K562 (cell line): ENCODE data around the gene ZRANB1.

Experiments used
- BCOR ChIP-seq: fragments of 450-650 bp; IDR thresholded peaks from 2 replicates; pipeline ENCODE4 v1.6.1; 2016
- EP300 ChIP-seq: IDR thresholded peaks from 2 replicates; pipeline ENCODE4 v1.6.1; 2012; ENCODE audit warnings: low read length, improper control_type of control experiment
- KDM1A ChIP-seq, 2 experiments: fragments of 450-650 bp; IDR thresholded peaks; 2 replicates each; pipeline ENCODE4 v1.6.1; 2016; ENCODE audit warnings: mild to moderate bottlenecking in 2 of 2
- NR4A1 ChIP-seq, 2 experiments: fragments of 250-450 bp in 1 of 2; fragments of 450-650 bp in 1 of 2; sonication (Bioruptor Pico) in 1 of 2; IDR thresholded peaks; 2 replicates each; pipeline versions ENCODE4 v1.4.0 to v1.6.1; 2016 to 2020; ENCODE audit warnings: mild to moderate bottlenecking in 2 of 2, missing compliant biosample characterization in 1 of 2, missing genetic modification characterization in 1 of 2, moderate library complexity in 1 of 2
- PRPF4 ChIP-seq: fragments of 200-400 bp; formaldehyde crosslinking; IDR thresholded peaks from one replicate; pipeline ENCODE4 v1.6.1; 2017; ENCODE audit warnings: low read length, low read depth, mild to moderate bottlenecking; ENCODE audit not compliant: insufficient read depth, poor library complexity, severe bottlenecking
- SMARCB1 ChIP-seq: IDR thresholded peaks from 2 replicates; pipeline ENCODE4 v1.6.1; 2011; ENCODE audit warnings: improper control_type of control experiment, low read depth; ENCODE audit not compliant: insufficient read length
- TAF15 ChIP-seq: fragments of 200-400 bp; formaldehyde crosslinking; IDR thresholded peaks from 2 replicates; pipeline ENCODE4 v1.6.1; 2017; ENCODE audit warnings: mild to moderate bottlenecking, low read depth, low read length, moderate library complexity
- ZNF707 ChIP-seq: fragments of 250-450 bp; sonication (Bioruptor Pico); conservative IDR thresholded peaks from 2 replicates; pipeline ENCODE4 v1.8.0; 2022; ENCODE audit warnings: inconsistent platforms, mild to moderate bottlenecking, moderate library complexity
- TF ChIP-seq, protein P1 (sequence below), 3 experiments: IDR thresholded peaks in 2 of 3; conservative IDR thresholded peaks in 1 of 3; 2 replicates each; pipeline ENCODE4 v1.5.1; 2011 to 2012; ENCODE audit warnings: low read length in 3 of 3, mild to moderate bottlenecking in 3 of 3, control low read depth in 2 of 3, improper control_type of control experiment in 1 of 3, inconsistent platforms in 1 of 3, low read depth in 1 of 3, mixed read lengths in 1 of 3, moderate library complexity in 1 of 3; ENCODE audit not compliant: insufficient read depth in 2 of 3
- TF ChIP-seq, protein P2 (sequence below): fragments of 250-450 bp; sonication (Bioruptor Pico); IDR thresholded peaks from 2 replicates; pipeline ENCODE4 v1.4.0; 2020; ENCODE audit warnings: mild to moderate bottlenecking

DNA sequence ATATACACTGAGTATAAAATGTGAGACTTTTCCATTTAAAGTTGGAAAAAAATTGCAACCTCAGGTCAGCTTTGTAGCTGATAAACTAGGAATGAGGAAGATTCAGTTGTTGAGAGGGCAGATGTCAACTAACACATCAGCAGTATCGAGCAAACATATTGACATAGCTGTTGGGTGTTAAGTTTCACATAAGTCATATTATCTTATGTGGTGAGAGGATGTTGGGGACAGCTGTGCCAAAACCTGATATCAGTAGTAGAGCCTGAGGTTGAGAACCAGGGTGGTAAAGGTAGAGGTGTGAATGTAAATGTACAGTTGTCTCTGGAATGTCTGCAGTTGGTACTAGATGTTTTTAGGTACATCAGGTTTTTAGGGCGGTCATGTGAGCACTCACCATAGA lies 5.0 kb downstream of the ZRANB1 start:
- no peak for TF ChIP-seq ZNF707
- no peak for TF ChIP-seq BCOR
- TF ChIP-seq, protein P1, sequence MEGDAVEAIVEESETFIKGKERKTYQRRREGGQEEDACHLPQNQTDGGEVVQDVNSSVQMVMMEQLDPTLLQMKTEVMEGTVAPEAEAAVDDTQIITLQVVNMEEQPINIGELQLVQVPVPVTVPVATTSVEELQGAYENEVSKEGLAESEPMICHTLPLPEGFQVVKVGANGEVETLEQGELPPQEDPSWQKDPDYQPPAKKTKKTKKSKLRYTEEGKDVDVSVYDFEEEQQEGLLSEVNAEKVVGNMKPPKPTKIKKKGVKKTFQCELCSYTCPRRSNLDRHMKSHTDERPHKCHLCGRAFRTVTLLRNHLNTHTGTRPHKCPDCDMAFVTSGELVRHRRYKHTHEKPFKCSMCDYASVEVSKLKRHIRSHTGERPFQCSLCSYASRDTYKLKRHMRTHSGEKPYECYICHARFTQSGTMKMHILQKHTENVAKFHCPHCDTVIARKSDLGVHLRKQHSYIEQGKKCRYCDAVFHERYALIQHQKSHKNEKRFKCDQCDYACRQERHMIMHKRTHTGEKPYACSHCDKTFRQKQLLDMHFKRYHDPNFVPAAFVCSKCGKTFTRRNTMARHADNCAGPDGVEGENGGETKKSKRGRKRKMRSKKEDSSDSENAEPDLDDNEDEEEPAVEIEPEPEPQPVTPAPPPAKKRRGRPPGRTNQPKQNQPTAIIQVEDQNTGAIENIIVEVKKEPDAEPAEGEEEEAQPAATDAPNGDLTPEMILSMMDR (IDR thresholded peaks at IDR 0.05 in 2 of 3, conservative IDR thresholded peaks at IDR 0.05 in 1 of 3; ENCODE audit: insufficient read depth in 2 of 3, low read depth in 1 of 3, low read length in 3 of 3), result no peak
- no peak for TF ChIP-seq NR4A1 (CRISPR knock-in tag; IDR thresholded peaks at IDR 0.05)
- TF ChIP-seq NR4A1 (tag; IDR thresholded peaks at IDR 0.05), result no peak
- TF ChIP-seq EP300, result peak; percentile 80
- no peak for TF ChIP-seq TAF15
- TF ChIP-seq PRPF4, result no peak
- no peak for TF ChIP-seq SMARCB1
- TF ChIP-seq, protein P2, sequence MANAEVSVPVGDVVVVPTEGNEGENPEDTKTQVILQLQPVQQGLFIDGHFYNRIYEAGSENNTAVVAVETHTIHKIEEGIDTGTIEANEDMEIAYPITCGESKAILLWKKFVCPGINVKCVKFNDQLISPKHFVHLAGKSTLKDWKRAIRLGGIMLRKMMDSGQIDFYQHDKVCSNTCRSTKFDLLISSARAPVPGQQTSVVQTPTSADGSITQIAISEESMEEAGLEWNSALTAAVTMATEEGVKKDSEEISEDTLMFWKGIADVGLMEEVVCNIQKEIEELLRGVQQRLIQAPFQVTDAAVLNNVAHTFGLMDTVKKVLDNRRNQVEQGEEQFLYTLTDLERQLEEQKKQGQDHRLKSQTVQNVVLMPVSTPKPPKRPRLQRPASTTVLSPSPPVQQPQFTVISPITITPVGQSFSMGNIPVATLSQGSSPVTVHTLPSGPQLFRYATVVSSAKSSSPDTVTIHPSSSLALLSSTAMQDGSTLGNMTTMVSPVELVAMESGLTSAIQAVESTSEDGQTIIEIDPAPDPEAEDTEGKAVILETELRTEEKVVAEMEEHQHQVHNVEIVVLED (CRISPR knock-in tag), result no peak
- TF ChIP-seq KDM1A (IDR thresholded peaks at IDR 0.05), result peak; percentile 83 to 89
